SKM-1 (cell line): Measurements from ENCODE around the gene CAMK4.

Source experiments
- DNase-seq: peaks from one replicate; lab custom pipeline; 2025; ENCODE audit not compliant: unreplicated experiment; lab: John Stamatoyannopoulos, UW

CAMK4 gene

DNA sequence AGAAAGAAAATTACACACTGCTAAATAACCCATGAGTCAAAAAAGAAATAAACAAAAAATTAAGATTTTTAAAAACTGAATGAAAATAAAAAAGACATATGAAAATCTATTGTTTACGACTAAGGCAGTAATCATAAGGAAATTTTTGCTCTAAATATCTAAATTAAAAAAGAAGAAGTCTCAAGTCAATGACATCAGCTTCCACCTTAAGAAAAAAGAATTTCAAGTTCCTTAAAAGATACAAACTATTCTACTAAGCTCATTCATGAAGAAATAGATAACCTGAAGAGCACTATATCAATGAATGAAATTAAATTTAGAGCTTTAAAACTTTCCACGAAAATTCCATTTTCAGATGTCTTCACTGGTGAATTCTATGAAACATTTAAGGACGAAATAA is 303.9 kb downstream of the CAMK4 start:
- peak; percentile 18 for DNase-seq

DNA sequence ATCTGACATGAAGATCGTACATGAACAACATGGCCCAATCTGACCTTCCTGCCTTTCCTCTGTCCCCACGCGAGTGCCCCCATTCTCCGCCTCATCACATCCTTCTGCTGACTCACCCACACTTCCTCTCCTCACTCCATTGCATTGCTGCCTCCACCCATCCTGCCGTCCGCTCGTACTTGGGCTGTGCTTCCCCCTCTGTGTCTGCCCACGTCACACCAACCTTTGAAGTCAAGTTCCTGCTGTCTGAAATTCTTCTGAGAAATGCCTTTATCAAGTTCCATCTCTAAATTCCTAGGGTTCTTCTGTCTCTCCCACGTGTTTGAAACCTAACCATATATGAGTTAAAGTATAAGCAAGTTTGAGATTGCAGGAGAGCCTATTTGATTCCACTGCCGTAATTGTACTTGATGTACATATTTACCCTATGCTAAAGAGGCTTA is 306.1 kb downstream of the CAMK4 start:
- DNase-seq: peak; percentile 86

DNA sequence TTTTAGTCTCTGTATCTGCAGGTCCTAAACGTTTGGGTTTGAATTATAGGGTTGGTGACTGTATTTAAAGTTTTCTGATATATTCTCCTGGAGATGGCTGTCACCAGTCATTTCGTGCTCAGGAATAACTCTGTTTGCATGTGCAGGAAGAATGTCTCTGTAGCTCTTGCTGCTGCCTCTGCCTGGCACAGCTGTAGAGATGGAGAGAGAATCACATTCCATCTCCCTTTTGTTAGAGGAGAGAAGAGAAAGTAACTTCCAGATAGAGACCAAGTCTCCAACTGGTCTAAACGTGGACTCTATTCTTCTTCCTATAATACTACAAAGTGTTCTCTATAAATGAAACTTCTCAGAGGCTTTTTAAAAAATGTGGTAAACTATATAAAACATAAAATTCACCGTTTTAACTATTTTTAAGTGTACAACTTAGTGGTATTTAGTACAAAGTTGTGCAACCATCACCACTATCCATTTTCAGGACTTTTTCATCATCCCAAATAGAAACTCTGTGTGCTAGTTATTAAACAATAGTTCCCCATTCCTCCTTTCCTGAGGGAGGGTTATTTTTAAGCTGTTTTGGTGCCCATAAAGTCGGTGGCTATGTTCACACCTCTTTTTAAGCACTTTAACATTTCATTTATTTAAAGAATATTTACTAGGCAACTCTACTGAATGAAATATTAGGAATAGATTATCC is 308.9 kb downstream of the CAMK4 start:
- DNase-seq: no peak

GRCh38 chr5:111535879-111536549 is 311.8 kb downstream of the CAMK4 start:
- DNase-seq: no peak

DNA sequence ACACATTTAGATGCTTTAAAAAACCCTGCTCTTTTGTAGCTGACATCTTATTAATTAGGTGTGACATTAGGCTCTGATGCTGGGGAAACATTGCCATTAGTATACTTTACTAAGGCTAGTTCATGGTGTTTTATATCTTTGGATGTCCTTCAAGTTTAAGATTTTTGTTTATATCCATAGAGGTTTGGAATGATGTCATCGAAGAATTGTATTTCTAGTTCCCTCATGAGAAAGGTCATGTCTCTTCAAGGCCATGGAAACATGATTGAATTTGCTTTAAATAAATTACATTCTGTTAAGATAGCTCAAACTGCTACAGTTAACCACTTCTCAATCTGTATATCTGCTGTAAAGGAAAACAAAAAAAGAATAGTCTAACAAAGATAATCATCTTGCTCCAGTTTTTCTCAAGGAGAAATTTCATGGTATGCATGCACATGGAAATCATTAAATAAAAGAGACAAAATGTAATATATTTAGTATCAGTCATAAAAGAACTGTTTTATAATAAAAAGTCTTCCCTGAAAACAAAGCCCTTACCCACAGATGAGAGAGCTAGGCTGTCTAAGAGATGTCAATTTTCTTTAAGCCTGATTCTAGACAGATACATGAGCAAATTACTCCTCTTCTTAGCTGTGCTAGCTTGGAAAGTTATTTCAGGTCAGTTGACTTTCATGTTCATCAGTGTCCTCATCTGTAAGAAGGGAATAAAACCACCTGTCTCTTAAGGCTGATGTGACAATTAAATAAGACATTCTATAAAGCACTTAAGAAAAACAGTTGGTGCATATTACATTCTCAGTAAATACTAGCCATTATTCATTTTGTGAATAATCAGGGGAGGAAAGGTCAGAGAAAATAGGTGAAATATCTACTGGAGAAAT is 313.2 kb downstream of the CAMK4 start:
- DNase-seq: no peak
